SK-N-MC (cell line): ENCODE data around the gene PEAK1.
"Not testable (repeated sequence)": the region's sequence is repeated elsewhere in the genome, so short reads cannot be mapped to it uniquely, and the experiment has no call there.

ENCODE experiments used
- DNase-seq: peaks from one replicate; pipeline ENCODE4 v3.0.0-alpha.2; 2011; ENCODE audit warnings: low read depth, low spot score
- H3K27ac ChIP-seq: fragments of 200-600 bp; sonication (generic); 2 replicates; pipeline ENCODE4 v1.5.1; 2016; ENCODE audit warnings: mixed run types
- H3K36me3 ChIP-seq: fragments of 200-600 bp; sonication (generic); 2 replicates; pipeline ENCODE4 v1.6.1; 2017; ENCODE audit warnings: antibody characterized with exemption, low read length, mixed read lengths; ENCODE audit not compliant: insufficient read depth
- H3K4me3 ChIP-seq: fragments of 200-600 bp; sonication (generic); 2 replicates; pipeline ENCODE4 v1.5.1; 2016
- H3K9ac ChIP-seq: fragments of 200-600 bp; sonication (generic); 2 replicates; pipeline ENCODE4 v1.8.0; 2017; ENCODE audit warnings: mixed run types, mixed read lengths; ENCODE audit not compliant: insufficient read length
- H3K9me3 ChIP-seq: fragments of 200-600 bp; sonication (generic); 2 replicates; pipeline ENCODE4 v1.6.1; 2017; ENCODE audit warnings: low read depth, mild to moderate bottlenecking, antibody characterized with exemption, low read length, moderate library complexity, mixed read lengths
- EZH2 ChIP-seq: fragments of 200-600 bp; sonication (generic); IDR thresholded peaks from one replicate; pipeline ENCODE4 v1.6.1; 2017; ENCODE audit warnings: antibody characterized with exemption
- FOXP2 ChIP-seq: optimal IDR thresholded peaks from 2 replicates; pipeline ENCODE3; 2011; ENCODE audit warnings: mild to moderate bottlenecking, moderate library complexity; ENCODE audit not compliant: insufficient read depth; ENCODE audit errors: extremely low read length, control extremely low read depth
- POLR2AphosphoS5 ChIP-seq: IDR thresholded peaks from 2 replicates; pipeline ENCODE4 v1.6.1; 2012; ENCODE audit warnings: mild to moderate bottlenecking, low read depth, low read length, borderline replicate concordance

Gene PEAK1

DNA sequence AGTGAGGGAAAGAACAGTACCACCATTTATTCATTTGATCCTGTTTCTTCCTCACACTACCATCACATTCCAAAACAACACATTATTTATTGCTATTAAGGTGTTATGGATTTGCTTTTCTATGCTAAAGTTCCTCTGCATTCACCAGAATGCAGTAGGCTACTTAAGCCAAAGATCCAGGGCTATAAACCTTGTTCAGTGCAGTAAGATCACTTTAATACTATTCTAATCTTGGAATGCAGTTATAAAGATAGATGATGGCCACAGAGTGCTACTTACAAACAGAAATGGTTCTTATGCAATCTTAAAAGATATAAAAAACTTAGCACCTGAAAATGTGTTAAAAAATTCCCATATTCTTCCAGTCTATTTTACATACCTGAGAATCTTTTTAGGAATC is 241.5 kb downstream of the PEAK1 start:
- no peak overlapping the region for H3K27ac ChIP-seq
- no peak overlapping the region for H3K9ac ChIP-seq
- H3K9me3 ChIP-seq = no peaks in the 10 kb centered on the region
- H3K4me3 ChIP-seq = no peak overlapping the region
- no peaks in the 10 kb centered on the region for H3K36me3 ChIP-seq
- no peak for TF ChIP-seq FOXP2
- no peak for TF ChIP-seq EZH2
- TF ChIP-seq POLR2AphosphoS5 = no peak
- no peak for DNase-seq

- not testable (repeated sequence) for DNase-seq, H3K36me3 ChIP-seq, H3K9ac ChIP-seq, H3K4me3 ChIP-seq, H3K27ac ChIP-seq, H3K9me3 ChIP-seq
These were observed 243.8 kb downstream of the PEAK1 start for GRCh38 chr15:77176148-77176547.

DNA sequence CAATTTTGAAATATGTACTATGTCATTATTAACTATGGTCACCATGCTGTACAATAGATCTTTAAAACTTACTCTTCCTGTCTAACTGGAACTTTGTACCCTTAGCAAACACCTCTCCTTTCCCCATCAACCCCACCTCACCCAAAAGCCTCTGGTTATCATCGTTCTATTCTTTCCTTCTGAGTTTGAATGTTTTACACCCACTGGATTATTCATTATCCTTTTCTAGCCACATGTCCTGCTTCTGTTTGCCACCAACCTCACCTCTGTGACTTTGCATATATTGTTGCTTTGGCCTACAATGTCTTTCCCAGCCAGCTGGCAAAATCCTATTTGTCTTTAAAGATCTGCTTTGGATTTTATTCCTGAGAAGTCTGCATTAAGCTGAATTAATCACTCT is 246.4 kb downstream of the PEAK1 start:
- no peak for DNase-seq
- no peak overlapping the region for H3K9ac ChIP-seq
- H3K27ac ChIP-seq = no peak overlapping the region
- no peaks in the 10 kb centered on the region for H3K9me3 ChIP-seq
- no peaks in the 10 kb centered on the region for H3K36me3 ChIP-seq
- no peak overlapping the region for H3K4me3 ChIP-seq
- TF ChIP-seq POLR2AphosphoS5 (no peak), EZH2 (no peak), FOXP2 (no peak)

- no peaks in the 10 kb centered on the region for H3K9me3 ChIP-seq
- no peak overlapping the region for H3K4me3 ChIP-seq
- no peak for TF ChIP-seq EZH2
- no peak for TF ChIP-seq FOXP2
- TF ChIP-seq POLR2AphosphoS5 = no peak
- no peaks in the 10 kb centered on the region for H3K36me3 ChIP-seq
- DNase-seq = no peak
- H3K27ac ChIP-seq = peak overlapping the region; percentile 34; the same call in 1 of the 2 replicates
- no peak overlapping the region for H3K9ac ChIP-seq
These were observed 248.5 kb downstream of the PEAK1 start for GRCh38 chr15:77171221-77171967.

- no peak overlapping the region for H3K27ac ChIP-seq
- TF ChIP-seq EZH2 (no peak), FOXP2 (no peak), POLR2AphosphoS5 (no peak)
- no peaks in the 10 kb centered on the region for H3K36me3 ChIP-seq
- no peak overlapping the region for H3K9ac ChIP-seq
- no peaks in the 10 kb centered on the region for H3K9me3 ChIP-seq
- H3K4me3 ChIP-seq = no peak overlapping the region
- DNase-seq = no peak
These were observed 251.3 kb downstream of the PEAK1 start for GRCh38 chr15:77168616-77169015.

- TF ChIP-seq FOXP2 (no peak), POLR2AphosphoS5 (no peak), EZH2 (no peak)
- Histone ChIP-seq H3K9me3 (no peaks in the 10 kb centered on the region), H3K4me3 (no peak overlapping the region), H3K36me3 (no peaks in the 10 kb centered on the region), H3K27ac (no peak overlapping the region), H3K9ac (no peak overlapping the region)
- DNase-seq = no peak
These were observed 251.8 kb downstream of the PEAK1 start for GRCh38 chr15:77168141-77168540.

GRCh38 chr15:77167406-77167805 is 252.5 kb downstream of the PEAK1 start:
- no peak for DNase-seq
- TF ChIP-seq FOXP2 = no peak
- no peak for TF ChIP-seq EZH2
- TF ChIP-seq POLR2AphosphoS5 = no peak
- peak overlapping the region; percentile 62 for H3K27ac ChIP-seq
- H3K9me3 ChIP-seq = no peaks in the 10 kb centered on the region
- no peaks in the 10 kb centered on the region for H3K36me3 ChIP-seq
- no peak overlapping the region for H3K4me3 ChIP-seq
- peak overlapping the region; percentile 13 for H3K9ac ChIP-seq

DNA sequence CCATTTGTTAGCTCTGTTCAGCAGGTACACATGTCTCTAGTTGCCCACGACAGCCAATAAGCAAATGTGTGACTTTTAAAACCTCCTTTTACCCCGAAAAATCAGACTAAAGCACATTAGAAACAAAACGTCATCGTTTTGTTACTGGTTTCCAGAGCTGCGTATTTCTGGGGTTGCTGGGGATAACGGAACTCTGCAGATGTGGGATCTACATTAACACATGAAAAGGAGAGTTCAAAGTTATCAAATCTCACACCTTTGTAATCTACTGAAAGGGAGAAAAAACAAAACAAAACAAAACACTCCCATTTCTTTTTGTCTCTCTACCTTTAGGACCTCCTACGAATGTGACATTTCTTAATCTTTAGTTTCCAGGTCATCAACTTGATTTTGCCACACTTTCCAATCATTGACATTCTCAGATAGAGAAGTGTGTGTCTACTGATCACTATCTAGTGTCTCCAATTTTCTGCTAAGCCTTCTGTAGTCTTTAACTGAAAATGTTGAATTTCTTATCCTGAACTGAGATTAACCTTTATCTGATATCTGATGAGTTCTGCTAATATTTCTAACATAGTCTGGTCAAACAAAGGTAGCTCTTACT is 256.0 kb downstream of the PEAK1 start:
- no peak for DNase-seq
- Histone ChIP-seq H3K9ac (no peak overlapping the region), H3K27ac (no peak overlapping the region), H3K36me3 (no peaks in the 10 kb centered on the region), H3K9me3 (no peaks in the 10 kb centered on the region), H3K4me3 (no peak overlapping the region)
- no peak for TF ChIP-seq EZH2
- TF ChIP-seq FOXP2 = no peak
- no peak for TF ChIP-seq POLR2AphosphoS5
